H1 (cell line): ENCODE results near the gene SNRK.

Source experiments
- ATF3 ChIP-seq: IDR thresholded peaks from 2 replicates; pipeline ENCODE4 v1.6.1; 2011; ENCODE audit warnings: low read depth, mild to moderate bottlenecking, low read length; ENCODE audit not compliant: insufficient read depth
- BACH1 ChIP-seq: IDR thresholded peaks from 2 replicates; pipeline ENCODE4 v1.6.1; 2012; ENCODE audit warnings: low read length, improper control_type of control experiment
- CBX5 ChIP-seq: fragments of 300-800, 300-1000 bp; sonication (generic); IDR thresholded peaks from 2 replicates; pipeline ENCODE4 v1.7.1; 2016; ENCODE audit warnings: antibody characterized with exemption, low read length, low read depth
- CTCF ChIP-seq, 3 experiments: IDR thresholded peaks; 1 replicate in 2 of 3; 2 replicates in 1 of 3; pipeline versions ENCODE4 v1.5.1 to v1.6.1; 2011; ENCODE audit warnings: low read length in 3 of 3, mild to moderate bottlenecking in 3 of 3, inconsistent platforms in 2 of 3, low read depth in 1 of 3, moderate library complexity in 1 of 3; ENCODE audit not compliant: insufficient read depth in 1 of 3; ENCODE audit errors: control extremely low read depth in 1 of 3
- EGR1 ChIP-seq: IDR thresholded peaks from 2 replicates; pipeline ENCODE4 v1.6.1; 2011; ENCODE audit warnings: low read depth, low read length, borderline replicate concordance
- JUND ChIP-seq: IDR thresholded peaks from 2 replicates; pipeline ENCODE4 v1.6.1; 2011; ENCODE audit warnings: mild to moderate bottlenecking, improper control_type of control experiment, low read length
- POLR2A ChIP-seq, 2 experiments: IDR thresholded peaks; 1 replicate in 1 of 2; 2 replicates in 1 of 2; pipeline ENCODE4 v1.6.1; 2011; ENCODE audit warnings: low read depth in 2 of 2, low read length in 2 of 2, mild to moderate bottlenecking in 2 of 2; ENCODE audit errors: control extremely low read depth in 1 of 2
- RAD21 ChIP-seq, 2 experiments: IDR thresholded peaks in 1 of 2; conservative IDR thresholded peaks in 1 of 2; 2 replicates each; pipeline ENCODE4 v1.6.1; 2011; ENCODE audit warnings: low read depth in 2 of 2, low read length in 2 of 2, improper control_type of control experiment in 1 of 2, inconsistent platforms in 1 of 2, mild to moderate bottlenecking in 1 of 2, moderate library complexity in 1 of 2
- RNF2 ChIP-seq: fragments of 200-900, 300-1000 bp; sonication (generic); IDR thresholded peaks from 2 replicates; pipeline ENCODE4 v1.7.1; 2016; ENCODE audit warnings: borderline replicate concordance, low read depth, mild to moderate bottlenecking, antibody characterized with exemption, low read length; ENCODE audit not compliant: poor library complexity, severe bottlenecking; ENCODE audit errors: missing control alignments
- TAF1 ChIP-seq: IDR thresholded peaks from 2 replicates; pipeline ENCODE4 v1.6.1; 2011; ENCODE audit warnings: mild to moderate bottlenecking, low read depth, low read length
- TCF12 ChIP-seq: IDR thresholded peaks from 2 replicates; pipeline ENCODE4 v1.6.1; 2011; ENCODE audit warnings: low read depth, mild to moderate bottlenecking, low read length

DNA sequence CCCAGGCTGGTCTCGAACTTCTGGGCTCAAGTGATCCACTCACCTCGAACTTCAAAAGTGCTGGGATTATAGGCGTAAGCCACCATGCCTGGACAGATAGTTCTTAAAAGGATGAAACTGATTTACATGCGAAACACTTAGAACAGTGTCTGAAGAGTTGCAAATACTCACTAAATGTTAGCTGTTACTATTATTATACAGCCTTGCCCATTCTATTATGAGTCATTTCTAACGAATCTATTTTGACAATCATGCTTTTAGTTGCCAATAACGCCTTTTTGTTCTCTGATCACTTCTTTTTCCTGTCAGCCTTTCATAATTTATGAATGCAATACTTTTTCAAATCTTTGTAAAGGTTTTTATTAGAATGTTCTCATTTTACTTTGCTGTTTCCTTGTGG is 112.7 kb downstream of the SNRK start:
- TF ChIP-seq RNF2 (no peak), TAF1 (no peak), RAD21 (IDR thresholded peaks at IDR 0.05 in 1 of 2, conservative IDR thresholded peaks at IDR 0.05 in 1 of 2; ENCODE audit: low read depth in 2 of 2, low read length in 2 of 2) (no peak), CTCF (IDR thresholded peaks at IDR 0.05; ENCODE audit: control extremely low read depth in 1 of 3, insufficient read depth in 1 of 3, low read depth in 1 of 3, low read length in 3 of 3) (no peak), POLR2A (IDR thresholded peaks at IDR 0.05; ENCODE audit: control extremely low read depth in 1 of 2, low read depth in 2 of 2, low read length in 2 of 2) (no peak), TCF12 (no peak), ATF3 (no peak), CBX5 (no peak), JUND (no peak), BACH1 (no peak), EGR1 (no peak)
